Epidermal melanocyte (primary cell): ENCODE data around the gene RTKN2.
"Not testable (repeated sequence)": the region's sequence is repeated elsewhere in the genome, so short reads cannot be mapped to it uniquely, and the experiment has no call there.

Experiments
- DNase-seq: peaks from one replicate; pipeline ENCODE4 v3.0.0; 2011; ENCODE audit warnings: low spot score; ENCODE audit not compliant: insufficient read length

RTKN2 gene

DNA sequence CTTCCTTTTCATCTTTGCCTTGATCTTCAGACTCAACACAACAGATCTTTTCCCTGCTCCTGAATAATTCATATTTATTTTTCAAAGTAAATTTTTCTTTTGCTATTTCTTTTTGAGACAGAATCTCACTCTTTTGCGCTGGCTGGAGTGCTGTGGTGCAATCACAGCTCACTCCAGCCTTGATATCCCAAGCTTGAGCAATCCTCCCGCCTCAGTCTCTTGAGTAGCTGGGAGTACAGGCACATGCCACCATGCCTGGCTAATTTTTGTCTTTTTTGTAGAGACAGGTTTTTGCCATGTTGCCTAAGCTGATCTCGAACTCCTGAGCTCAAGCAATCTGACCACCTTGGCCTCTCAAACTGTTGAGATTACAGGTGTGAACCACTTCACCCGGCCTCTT is 9.2 kb downstream of the RTKN2 start:
- no peak for DNase-seq

DNA sequence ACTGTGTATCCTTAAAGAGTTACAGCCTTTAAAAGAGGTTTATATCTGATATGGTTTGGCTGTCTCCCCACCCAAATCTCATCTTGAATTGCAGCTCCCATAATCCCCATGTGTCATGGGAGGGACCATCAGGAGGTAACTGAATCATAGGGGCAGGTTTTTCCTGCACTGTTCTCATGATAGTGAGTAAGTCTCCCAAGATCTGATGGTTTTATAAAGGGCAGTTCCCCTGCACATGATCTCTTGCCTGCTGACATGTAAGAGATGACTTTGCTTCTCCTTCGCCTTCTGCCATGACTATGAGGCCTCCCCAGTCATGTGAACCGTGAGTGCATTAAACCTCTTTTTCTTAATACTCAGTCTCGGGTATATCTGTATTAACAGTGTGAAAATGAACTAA is 9.7 kb downstream of the RTKN2 start:
- no peak for DNase-seq

DNA sequence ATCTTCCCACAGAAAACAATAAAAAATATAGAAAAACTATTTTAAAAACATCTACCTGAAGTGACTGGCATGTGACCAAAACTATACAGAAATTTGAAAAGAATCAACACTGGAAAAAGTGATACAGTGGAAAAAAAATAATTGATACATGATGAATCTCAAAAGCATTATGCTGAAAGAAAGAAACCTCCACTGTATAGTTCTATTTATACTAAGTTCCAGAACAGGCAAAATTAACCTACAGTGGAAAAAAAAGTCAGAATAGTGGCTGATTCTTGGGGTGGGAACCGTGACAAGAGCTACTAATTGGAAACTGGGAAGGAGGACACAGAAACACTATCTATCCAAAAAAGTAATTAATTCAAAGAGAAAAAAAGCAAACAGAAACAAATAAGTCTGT is 14.9 kb downstream of the RTKN2 start:
- DNase-seq = no peak

DNA sequence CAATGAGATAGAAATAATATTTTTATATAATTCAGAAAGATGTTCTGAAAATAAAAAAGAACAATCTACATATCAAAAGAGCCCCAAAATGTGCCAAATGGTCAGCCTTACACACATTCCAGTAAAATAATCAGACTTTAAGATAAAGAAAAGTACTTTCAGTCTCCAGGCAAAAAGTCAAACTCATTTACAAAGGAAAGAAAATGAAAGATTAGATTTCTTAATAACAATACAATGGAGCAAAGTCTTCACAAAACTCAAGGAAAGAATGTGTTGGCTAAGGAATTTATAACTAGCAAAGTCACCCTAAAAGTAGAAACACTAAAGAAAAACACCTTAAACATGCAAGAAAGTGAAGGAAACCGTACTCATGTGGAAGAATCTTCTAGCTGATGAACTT is 16.6 kb downstream of the RTKN2 start:
- DNase-seq = no peak

DNA sequence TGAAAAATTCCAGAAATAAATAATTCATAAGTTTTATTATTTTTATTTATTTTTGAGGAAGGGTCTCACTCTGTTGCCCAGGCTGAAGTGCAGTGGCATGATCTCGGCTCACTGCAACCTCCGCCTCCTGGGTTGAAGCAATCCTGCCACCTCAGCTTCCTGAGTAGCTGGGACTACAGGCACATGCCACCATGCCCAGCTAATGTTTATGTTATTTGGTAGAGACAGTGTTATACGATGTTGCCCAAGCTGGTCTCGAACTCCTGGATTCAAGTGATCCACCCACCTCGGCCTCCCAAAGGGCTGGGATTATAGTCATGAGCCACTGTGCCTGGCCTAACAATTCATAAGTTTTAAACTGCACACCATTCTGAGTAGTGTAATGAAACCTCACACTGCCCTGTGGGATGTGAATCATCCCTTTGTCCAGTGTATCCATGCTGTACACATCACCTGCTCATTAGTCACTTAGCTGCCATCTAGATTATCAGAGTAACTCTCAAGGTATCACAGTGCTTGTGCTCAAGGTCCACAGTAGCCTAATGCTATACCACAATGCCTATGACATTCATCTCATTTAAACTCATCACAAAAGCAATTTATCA is 17.9 kb downstream of the RTKN2 start:
- no peak for DNase-seq

DNA sequence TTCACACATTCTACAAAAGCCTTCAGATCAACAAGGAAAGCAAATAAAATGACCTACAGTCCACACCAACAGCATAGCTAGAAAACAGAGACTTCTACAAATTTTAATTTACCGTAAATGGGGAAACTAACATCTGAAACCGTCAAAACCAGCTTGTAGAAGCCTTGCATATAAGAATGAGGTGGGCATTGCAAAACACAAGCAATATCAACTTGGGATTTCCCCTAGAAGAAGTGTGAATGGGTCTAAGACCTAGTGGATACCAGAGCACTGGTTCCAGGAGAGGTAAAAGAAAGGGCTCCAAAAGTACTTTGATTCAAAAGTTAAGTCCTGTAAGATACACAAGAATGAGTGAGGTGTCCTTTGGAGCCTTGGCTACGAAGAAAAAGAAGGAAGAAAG is 18.7 kb downstream of the RTKN2 start:
- no peak for DNase-seq

DNA sequence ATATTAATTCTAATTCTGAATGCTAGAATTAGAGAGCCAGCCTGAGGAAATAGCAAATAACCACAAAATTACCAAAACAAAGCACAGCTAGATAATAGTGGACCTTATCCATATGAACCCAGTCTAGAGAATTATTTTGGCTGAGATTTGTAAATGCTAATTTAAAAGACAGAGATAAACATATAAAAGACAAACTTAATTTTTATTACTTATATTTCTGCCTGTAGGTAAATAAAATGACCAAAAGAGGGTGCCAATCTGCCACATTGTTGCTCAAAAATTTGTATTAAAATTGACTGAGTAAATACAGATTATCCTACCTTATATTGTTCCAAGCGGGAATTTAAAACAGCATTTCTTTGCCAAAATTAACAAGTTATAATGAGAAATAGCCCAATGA is 20.2 kb downstream of the RTKN2 start:
- no peak for DNase-seq

DNA sequence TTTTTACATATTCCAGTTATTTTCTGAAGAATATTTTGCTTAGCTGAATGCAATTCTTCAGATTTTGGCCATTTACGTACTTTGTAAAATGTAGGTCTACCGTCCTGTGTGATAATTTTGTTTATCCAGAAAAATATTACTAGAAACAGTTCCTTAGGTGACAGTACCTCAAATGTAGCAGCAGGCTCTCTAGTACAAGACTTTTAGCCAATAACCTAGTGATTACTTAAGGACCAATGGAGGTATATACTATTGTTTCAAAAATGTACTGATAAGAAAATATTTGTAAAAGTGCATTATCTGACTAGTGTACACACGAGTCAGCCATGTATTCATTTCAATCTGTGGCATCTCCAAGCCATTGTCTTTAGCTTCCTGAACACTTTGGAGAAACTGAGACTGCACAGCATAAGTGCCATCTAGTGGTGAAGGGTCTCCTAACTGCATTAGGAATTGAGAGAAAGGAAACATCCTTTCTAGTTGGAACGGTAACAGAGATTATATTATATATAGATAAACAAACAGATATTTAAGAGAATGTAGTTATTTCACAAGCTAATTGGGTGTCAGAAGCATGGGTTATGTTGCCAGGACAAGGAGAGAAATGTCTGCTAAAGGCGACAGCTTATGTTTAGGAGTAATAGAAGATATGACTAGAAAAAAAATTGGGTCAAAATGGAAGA is 23.7 kb downstream of the RTKN2 start:
- DNase-seq = no peak

DNA sequence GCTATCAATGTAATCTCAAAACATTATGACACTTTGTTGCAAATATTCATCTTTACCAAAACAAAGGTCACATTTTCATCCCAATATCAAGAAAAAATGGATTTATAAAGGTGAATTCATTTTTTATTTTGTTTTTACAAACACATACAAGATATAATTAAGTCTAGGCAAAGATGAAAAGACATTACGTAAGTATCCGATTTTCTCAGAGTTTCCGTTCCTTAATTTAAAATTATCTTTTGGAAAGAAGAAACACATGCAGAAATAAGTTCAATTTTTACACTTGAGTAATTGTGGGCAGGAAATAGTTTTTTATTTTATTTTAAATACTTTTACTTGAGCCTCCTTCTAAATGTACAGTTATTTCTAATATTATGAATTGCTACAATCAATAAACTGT is 24.6 kb downstream of the RTKN2 start:
- no peak for DNase-seq

DNA sequence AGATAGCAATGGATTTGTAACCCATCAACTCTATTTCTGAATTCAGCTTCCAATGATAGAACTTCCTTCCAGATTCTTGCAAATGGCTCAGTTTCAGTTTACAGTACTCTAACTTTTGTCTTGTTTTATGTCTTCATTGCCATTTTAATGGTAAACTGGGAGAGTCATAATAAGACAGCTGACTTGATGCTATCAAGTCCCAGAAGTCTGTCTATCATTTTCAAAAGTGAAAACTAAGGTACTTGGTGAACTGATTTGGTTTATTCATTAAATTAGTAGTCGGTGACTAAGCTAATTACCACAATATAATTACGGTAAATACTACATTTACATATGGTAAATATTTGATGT is 25.0 kb downstream of the RTKN2 start:
- no peak for DNase-seq

DNA sequence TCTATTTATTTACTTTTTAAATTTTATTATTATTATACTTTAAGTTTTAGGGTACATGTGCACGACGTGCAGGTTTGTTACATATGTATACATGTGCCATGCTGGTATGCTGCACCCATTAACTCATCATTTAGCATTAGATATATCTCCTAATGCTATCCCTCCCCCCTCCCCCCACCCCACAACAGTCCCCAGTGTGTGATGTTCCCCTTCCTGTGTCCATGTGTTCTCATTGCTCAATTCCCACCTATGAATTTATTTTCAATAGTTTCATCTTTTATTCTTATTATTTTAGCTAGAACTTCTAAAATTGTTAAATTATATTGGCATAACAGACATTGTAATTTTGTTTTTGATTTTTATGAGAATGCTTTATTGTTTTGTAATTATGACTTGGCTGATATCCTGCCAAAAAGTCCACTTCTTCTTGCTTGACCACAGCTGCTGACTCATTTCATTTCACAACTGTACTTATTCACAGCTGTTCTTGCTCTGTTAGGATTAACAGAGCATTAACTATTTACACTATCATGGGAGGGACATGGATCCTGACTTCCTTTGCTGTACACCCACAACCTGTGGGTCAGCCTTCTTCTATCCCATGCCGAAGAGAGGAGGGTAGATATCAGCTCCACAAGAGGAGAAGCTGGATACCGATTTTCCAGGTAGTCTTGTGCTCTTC is 25.5 kb downstream of the RTKN2 start:
- DNase-seq = not testable (repeated sequence)

DNA sequence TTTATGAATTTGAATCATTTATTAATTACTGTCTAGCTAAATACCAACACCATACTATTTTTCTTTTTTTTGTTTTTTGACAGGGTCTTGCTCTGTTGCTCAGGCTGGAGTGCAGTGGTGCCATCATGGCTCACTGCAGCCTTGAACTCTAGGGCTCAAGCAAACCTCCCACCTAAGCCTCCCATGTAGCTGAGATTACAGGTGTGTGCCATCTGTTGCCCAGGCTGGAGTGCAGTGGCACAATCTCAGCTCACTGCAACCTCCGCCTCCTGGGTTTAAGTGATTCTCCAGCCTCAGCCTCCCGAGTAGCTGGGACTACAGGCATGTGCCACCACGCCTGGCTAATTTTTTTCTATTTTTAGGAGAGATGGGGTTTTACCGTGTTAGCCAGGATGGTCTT is 27.1 kb downstream of the RTKN2 start:
- DNase-seq = not testable (repeated sequence)

DNA sequence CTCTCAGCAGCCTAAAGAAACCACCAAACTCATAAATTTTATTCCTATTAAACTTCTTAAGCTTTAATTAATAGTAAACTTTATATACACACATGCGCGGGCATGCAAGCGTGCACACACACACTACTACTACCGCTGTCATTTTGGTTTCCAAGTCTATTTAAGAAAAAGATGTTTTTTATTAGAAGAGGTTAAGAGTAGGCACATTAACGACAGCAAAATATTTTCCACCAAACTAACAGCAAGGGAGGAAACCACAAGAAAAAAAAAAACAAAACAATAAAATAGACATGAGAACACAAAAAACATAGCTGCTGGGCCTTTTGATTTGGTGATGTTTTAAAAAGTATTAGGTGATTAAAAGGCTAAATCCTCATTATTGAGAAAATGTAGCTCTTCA is 28.6 kb downstream of the RTKN2 start:
- no peak for DNase-seq

DNA sequence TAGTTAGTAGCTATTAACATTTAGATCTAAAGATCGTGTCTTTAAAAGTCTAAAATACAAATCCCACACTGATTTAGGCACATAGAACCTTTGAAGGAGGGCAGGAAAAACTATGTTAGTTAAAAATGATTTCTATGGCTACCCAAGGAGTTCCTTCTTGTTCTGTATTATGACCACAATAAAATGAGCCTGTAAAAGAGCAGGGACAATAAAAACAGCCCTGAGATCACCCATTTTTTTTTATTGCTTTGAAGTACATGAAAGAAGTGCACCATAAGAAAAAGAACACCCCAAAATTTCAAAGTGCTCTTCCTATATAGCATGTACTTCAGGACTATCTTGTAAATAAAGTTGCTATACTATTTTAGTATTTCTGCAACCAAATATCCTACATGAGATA is 29.8 kb downstream of the RTKN2 start:
- DNase-seq = no peak

DNA sequence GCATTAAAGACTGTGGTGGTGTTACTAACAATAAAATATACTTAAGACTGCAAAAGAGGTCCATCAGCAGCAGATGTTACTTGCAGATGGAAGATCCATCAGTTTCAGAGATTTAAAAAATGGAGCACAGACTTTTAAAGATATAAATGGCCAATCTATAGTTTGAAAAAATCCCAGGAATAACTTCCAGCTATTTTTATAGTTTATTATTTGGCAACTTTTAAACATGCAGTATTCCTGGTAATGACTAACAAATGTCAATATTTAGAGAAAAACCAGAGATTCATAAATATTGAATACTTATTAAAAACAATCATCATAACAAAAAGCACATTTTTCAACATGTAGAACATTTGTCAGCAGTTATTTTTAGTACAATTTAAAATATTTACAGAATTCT is 30.7 kb downstream of the RTKN2 start:
- no peak for DNase-seq

DNA sequence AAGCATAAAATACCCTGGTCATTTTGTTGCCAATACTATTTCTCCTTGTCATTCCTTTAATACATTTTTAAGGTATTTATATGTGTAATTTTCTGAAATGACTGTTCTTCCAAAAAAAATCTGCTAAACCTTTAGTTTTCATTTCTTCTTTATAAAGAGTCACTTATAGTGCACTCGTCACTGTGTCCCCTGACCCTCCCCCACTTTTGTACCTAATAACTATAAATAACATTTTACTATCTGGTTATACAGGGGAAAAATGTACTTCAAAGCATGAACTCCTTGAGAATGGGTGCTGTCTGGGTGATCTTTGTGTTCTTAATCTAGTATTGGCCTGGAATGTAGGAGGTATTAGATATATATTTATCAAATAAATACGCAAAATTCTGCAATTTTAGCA is 31.1 kb downstream of the RTKN2 start:
- DNase-seq = no peak

DNA sequence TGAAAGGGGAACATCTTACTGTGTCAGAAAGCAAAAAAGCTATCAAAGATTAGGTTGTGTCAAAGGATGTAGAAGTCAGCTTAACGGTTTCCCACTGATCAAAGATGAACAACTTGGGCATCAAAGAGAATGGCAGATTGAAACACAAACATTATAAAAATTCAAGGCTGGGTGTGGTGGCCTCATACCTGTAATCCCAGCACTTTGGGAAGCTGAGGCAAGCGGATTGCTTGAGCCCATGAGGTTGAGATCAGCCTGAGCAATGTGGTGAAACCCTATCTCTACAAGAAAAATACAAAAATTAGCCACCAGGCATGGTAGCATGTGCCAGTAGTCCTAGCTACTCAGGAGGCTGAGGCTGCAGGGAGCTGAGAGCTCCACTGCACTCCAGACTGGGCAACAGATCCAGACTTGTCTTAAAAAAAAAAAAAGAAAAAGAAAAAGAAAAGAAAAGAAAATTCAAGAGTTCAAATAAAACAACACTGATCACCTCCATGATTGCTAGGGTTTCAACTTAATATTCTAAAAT is 34.5 kb downstream of the RTKN2 start:
- DNase-seq = no peak

DNA sequence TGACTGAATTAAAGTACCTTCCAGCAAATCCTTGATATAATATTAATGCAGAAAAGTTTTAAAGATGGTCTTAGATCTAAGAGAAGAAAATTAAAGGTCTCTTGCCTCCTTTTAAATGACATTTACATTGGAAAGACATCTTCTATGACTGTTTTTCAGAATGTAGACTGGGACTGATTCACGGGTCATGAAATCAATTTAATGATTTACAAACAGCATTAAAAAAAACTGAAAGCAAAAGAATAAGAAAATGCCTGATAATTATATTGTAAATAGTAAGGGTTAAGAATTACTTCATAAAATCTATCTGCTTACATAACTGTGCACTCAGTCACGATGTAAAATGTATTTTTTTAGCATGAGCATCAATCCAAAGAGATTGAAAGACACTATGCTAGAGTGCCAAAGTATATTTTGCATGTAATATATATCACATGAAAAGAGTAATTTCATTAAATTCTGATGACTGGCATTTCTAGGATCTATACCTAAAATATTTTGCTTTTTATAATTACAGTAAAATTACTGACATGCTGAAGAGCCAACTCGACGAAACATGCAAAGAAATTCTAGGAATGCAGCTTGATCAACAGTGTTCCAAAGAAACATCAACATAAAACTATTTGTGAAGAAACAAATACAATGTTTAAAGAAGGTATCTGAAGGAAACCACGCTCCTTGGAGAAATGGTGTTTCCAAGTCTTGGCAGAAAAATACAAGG is 35.1 kb downstream of the RTKN2 start:
- DNase-seq = no peak

DNA sequence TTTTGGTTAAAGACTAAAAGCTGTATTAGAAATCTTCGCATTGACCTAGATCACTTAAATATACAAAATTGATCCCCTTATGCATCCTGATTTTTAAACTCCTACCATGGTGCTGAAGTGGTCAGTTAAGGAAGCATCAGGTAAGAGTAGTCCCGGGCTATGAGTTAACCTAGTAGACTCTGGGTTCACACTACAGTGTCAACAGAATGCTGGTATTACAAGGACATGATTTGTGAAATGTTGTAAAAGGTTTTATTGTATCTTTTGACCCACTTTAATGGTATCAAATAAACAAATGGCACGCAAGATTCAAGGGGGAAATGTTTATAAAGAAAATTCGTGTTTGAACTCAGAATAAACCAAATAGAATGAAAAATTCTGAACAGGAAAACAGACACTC is 36.8 kb downstream of the RTKN2 start:
- no peak for DNase-seq

DNA sequence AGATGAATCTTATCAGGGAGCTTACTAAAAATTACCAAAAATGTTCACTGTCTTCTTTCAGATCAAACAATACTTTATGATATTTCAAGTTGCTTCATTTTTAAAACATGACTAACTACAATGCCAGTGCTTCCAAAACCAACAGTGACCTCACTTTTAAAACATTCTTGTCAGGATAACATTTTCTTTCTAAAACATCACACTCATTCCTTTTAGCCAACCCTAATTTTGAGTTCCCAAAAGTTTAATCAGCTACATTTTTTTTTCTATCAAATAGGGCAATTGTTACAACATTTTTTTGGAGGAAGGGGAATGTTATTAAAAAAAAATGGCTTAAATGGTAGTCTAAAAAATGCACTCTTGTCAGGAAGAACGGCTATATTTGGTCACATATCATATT is 37.3 kb downstream of the RTKN2 start:
- peak; percentile 20 for DNase-seq

DNA sequence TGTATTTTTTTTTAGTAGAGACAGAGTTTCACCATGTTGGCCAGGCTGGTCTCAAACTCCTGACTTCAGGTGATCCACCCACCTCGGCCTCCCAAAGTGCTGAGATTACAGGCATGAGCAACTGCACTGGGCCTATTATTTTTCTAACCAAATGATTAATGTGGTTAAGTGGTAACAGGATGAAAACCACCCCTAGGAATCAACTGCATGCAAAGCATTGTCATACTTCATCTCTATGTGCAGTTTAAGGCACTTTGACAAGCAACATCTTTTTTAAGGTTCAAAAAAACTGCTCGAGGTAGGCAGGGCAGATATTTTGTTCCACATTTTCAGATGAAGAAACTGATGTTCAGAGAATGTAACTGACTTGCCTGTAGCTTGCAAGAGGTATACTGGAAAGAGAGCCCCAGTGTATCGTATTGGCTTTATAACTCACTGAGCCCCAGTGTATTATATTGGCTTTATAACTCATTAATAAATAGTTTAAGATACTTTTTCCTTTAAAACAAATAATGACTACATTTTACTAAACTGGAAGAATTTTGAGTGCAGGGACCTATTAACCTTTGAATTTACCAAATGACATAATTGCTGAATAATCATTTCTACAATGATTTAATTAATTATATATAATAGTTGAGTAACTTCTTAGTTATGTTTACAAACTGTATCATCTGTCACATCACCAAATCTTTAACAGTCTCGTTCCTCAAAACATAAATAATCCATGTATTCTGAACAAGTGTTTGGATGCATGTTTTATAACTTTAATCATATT is 38.1 kb downstream of the RTKN2 start:
- no peak for DNase-seq
